Epithelial cell of proximal tubule (primary cell): ENCODE measurements around the gene MBNL1. TPM values are rescaled to one million over a fixed set of nuclear protein-coding genes. Genes with fewer than 3 reads are reported as not detected.

ENCODE experiments used
- DNase-seq: peaks from one replicate; pipeline ENCODE4 v3.0.0-alpha.2; 2011; ENCODE audit warnings: low read depth
- H3K4me3 ChIP-seq: 2 replicates; pipeline ENCODE4 v1.5.1; 2011; ENCODE audit warnings: low read depth, mild to moderate bottlenecking, low read length
- CTCF ChIP-seq: conservative IDR thresholded peaks from 2 replicates; pipeline ENCODE4 v1.5.1; 2012; ENCODE audit warnings: low read depth, mild to moderate bottlenecking, low read length
- total RNA-seq: library from RNA; depleted of rRNA; stranded (reverse); fragments of >200 nt; gene quantifications from 2 replicates; pipeline ENCODE4 v1.2.3, GENCODE V29; 2015

MBNL1 gene
- total RNA-seq, 1 donor from 2014 or later = 75.3 TPM

GRCh38 chr3:152385761-152386160 lies 117.0 kb downstream of the MBNL1 start:
- no peak for TF ChIP-seq CTCF
- DNase-seq = no peak
- no peak overlapping the region for H3K4me3 ChIP-seq

- H3K4me3 ChIP-seq = no peak overlapping the region
- no peak for TF ChIP-seq CTCF
- no peak for DNase-seq
Measured at GRCh38 chr3:152386208-152386607, 117.5 kb downstream of the MBNL1 start.

- H3K4me3 ChIP-seq = no peak overlapping the region
- no peak for TF ChIP-seq CTCF
- DNase-seq = no peak
Measured at GRCh38 chr3:152388631-152389030, 119.9 kb downstream of the MBNL1 start.

- DNase-seq = no peak
- H3K4me3 ChIP-seq = no peak overlapping the region
- no peak for TF ChIP-seq CTCF
Measured at GRCh38 chr3:152389316-152389934, 120.7 kb downstream of the MBNL1 start.

GRCh38 chr3:152390647-152391046 lies 121.9 kb downstream of the MBNL1 start:
- H3K4me3 ChIP-seq = no peak overlapping the region
- DNase-seq = no peak
- no peak for TF ChIP-seq CTCF

- DNase-seq = no peak
- TF ChIP-seq CTCF = no peak
- no peak overlapping the region for H3K4me3 ChIP-seq
Measured at GRCh38 chr3:152391671-152392070, 122.9 kb downstream of the MBNL1 start.

GRCh38 chr3:152392272-152392880 lies 123.6 kb downstream of the MBNL1 start:
- no peak overlapping the region for H3K4me3 ChIP-seq
- DNase-seq = no peak
- TF ChIP-seq CTCF = no peak
